RCC 7860 (cell line): ENCODE results near the gene RASSF3.
"Not testable (repeated sequence)": the region's sequence is repeated elsewhere in the genome, so short reads cannot be mapped to it uniquely, and the experiment has no call there.

ENCODE experiments used
- DNase-seq: peaks from one replicate; pipeline ENCODE4 v3.0.0-alpha.2; 2015; ENCODE audit warnings: low spot score
- FAIRE-seq: peaks from 2 replicates; lab custom pipeline; 2012; peaks lifted over from hg19 to GRCh38; lab: Jason Lieb, UNC

RASSF3 gene

GRCh38 chr12:64610079-64610659 lies at the start of gene RASSF3:
RASSF3 (plus strand) TSS chr12:64610495; CDS start chr12:64610633, 138 bp downstream.
- FAIRE-seq: no peak
- DNase-seq: peak; percentile 49

- no peak for FAIRE-seq
- no peak for DNase-seq
Measured at GRCh38 chr12:64561302-64562136, 48.8 kb upstream of the RASSF3 start.

- DNase-seq (no peak), FAIRE-seq (no peak)
Measured at GRCh38 chr12:64566122-64566521, 44.2 kb upstream of the RASSF3 start.

GRCh38 chr12:64566831-64567517 lies 43.3 kb upstream of the RASSF3 start:
- FAIRE-seq: no peak
- DNase-seq: no peak

GRCh38 chr12:64567570-64567969 lies 42.7 kb upstream of the RASSF3 start:
- DNase-seq: no peak
- FAIRE-seq: no peak

- no peak for FAIRE-seq
- no peak for DNase-seq
Measured at GRCh38 chr12:64568298-64568697, 42.0 kb upstream of the RASSF3 start.

GRCh38 chr12:64569923-64570691 lies 40.2 kb upstream of the RASSF3 start:
- FAIRE-seq: no peak
- DNase-seq: no peak

- no peak for DNase-seq
- FAIRE-seq: no peak
Measured at GRCh38 chr12:64571411-64571810, 38.9 kb upstream of the RASSF3 start.

- FAIRE-seq (no peak), DNase-seq (no peak)
Measured at GRCh38 chr12:64572241-64572640, 38.1 kb upstream of the RASSF3 start.

GRCh38 chr12:64574837-64575236 lies 35.5 kb upstream of the RASSF3 start:
- no peak for FAIRE-seq
- no peak for DNase-seq

GRCh38 chr12:64577046-64577445 lies 33.2 kb upstream of the RASSF3 start:
- FAIRE-seq (no peak), DNase-seq (no peak)

- DNase-seq (no peak), FAIRE-seq (no peak)
Measured at GRCh38 chr12:64578566-64578965, 31.7 kb upstream of the RASSF3 start.

- FAIRE-seq (no peak), DNase-seq (no peak)
Measured at GRCh38 chr12:64580681-64581080, 29.6 kb upstream of the RASSF3 start.

GRCh38 chr12:64582114-64582513 lies 28.2 kb upstream of the RASSF3 start:
- FAIRE-seq: no peak

GRCh38 chr12:64582862-64583261 lies 27.4 kb upstream of the RASSF3 start:
- DNase-seq: no peak
- FAIRE-seq: no peak

More at GRCh38 chr12:64582114-64582513, 28.2 kb upstream of the RASSF3 start:
- DNase-seq: no peak

- not testable (repeated sequence) for FAIRE-seq, DNase-seq
Measured at GRCh38 chr12:64583395-64583770, 26.9 kb upstream of the RASSF3 start.

GRCh38 chr12:64583771-64584421 lies 26.4 kb upstream of the RASSF3 start:
- FAIRE-seq: no peak
- DNase-seq: no peak

GRCh38 chr12:64585104-64585503 lies 25.2 kb upstream of the RASSF3 start:
- FAIRE-seq: no peak
- no peak for DNase-seq

GRCh38 chr12:64587447-64587846 lies 22.8 kb upstream of the RASSF3 start:
- FAIRE-seq: no peak
- DNase-seq: no peak

- FAIRE-seq: no peak
- no peak for DNase-seq
Measured at GRCh38 chr12:64590183-64590582, 20.1 kb upstream of the RASSF3 start.
